GM23338 (cell line): ENCODE measurements around the gene PELO. TPM values are rescaled to one million over a fixed set of nuclear protein-coding genes. Genes with fewer than 3 reads are reported as not detected.
"Not testable (repeated sequence)": the region's sequence is repeated elsewhere in the genome, so short reads cannot be mapped to it uniquely, and the experiment has no call there.

Source experiments
- ATAC-seq: fragments of 200-7000 bp; cut with Tn5 transposase; 3 replicates; pipeline ENCODE4 v1.9.1; 2020
- DNase-seq: peaks from one replicate; pipeline ENCODE4 v3.0.0-alpha.2; 2015; ENCODE audit warnings: low spot score
- H2AFZ ChIP-seq: fragments of 200-600 bp; sonication (generic); 2 replicates; pipeline ENCODE4 v1.8.0; 2016; ENCODE audit warnings: antibody characterized with exemption, mild to moderate bottlenecking, moderate library complexity
- H3F3A ChIP-seq: fragments of 200-600 bp; sonication (generic); replicated peaks from 2 replicates; pipeline ENCODE4 v1.8.0; 2017; ENCODE audit warnings: antibody characterized with exemption, mixed run types, low read depth
- H3K27ac ChIP-seq: fragments of 200-600 bp; sonication (generic); 2 replicates; pipeline ENCODE4 v1.6.1; 2016; ENCODE audit warnings: low read depth
- H3K27me3 ChIP-seq: fragments of 200-600 bp; sonication (generic); 2 replicates; pipeline ENCODE4 v1.8.0; 2016; ENCODE audit warnings: mild to moderate bottlenecking, mixed run types, moderate library complexity; ENCODE audit not compliant: insufficient read depth
- H3K36me3 ChIP-seq: fragments of 200-600 bp; sonication (generic); 2 replicates; pipeline ENCODE4 v1.8.0; 2016; ENCODE audit warnings: mild to moderate bottlenecking; ENCODE audit not compliant: insufficient read depth
- H3K4me1 ChIP-seq: fragments of 200-600 bp; sonication (generic); 2 replicates; pipeline ENCODE4 v1.8.0; 2016; ENCODE audit warnings: mild to moderate bottlenecking, moderate library complexity; ENCODE audit not compliant: insufficient read depth
- H3K4me2 ChIP-seq: fragments of 200-600 bp; sonication (generic); 2 replicates; pipeline ENCODE4 v1.7.1; 2017; ENCODE audit warnings: mixed run types
- H3K4me3 ChIP-seq: fragments of 200-600 bp; sonication (generic); 2 replicates; pipeline ENCODE4 v1.6.1; 2016; ENCODE audit warnings: mixed run types
- H3K79me2 ChIP-seq: fragments of 200-600 bp; sonication (generic); replicated peaks from 2 replicates; pipeline ENCODE4 v1.8.0; 2017; ENCODE audit warnings: mild to moderate bottlenecking; ENCODE audit not compliant: insufficient read depth
- H3K9me2 ChIP-seq: fragments of 200-600 bp; sonication (generic); 2 replicates; pipeline ENCODE4 v1.8.0; 2017; ENCODE audit not compliant: insufficient read depth
- H4K20me1 ChIP-seq: fragments of 200-600 bp; sonication (generic); replicated peaks from 2 replicates; pipeline ENCODE4 v1.8.0; 2017; ENCODE audit warnings: mild to moderate bottlenecking; ENCODE audit not compliant: insufficient read depth
- H3K27ac Mint-ChIP-seq: 2 replicates; pipeline ENCODE4 v1.8.0; 2020; ENCODE audit warnings: inconsistent platforms, mild to moderate bottlenecking, moderate library complexity, mixed read lengths
- H3K27me3 Mint-ChIP-seq: 3 replicates; pipeline ENCODE4 v1.8.0; 2022; ENCODE audit warnings: low read depth, mild to moderate bottlenecking, moderate library complexity, mixed read lengths, inconsistent platforms; ENCODE audit not compliant: insufficient read depth, poor library complexity
- H3K36me3 Mint-ChIP-seq: 3 replicates; pipeline ENCODE4 v1.8.0; 2021; ENCODE audit warnings: low read depth, mild to moderate bottlenecking, inconsistent platforms, moderate library complexity, mixed read lengths
- H3K4me1 Mint-ChIP-seq: 3 replicates; pipeline ENCODE4 v1.8.0; 2020; ENCODE audit warnings: mild to moderate bottlenecking, inconsistent platforms, mixed read lengths
- H3K4me3 Mint-ChIP-seq: 3 replicates; pipeline ENCODE4 v1.8.0; 2021; ENCODE audit warnings: moderate library complexity, mild to moderate bottlenecking, inconsistent platforms, mixed read lengths
- H3K9me3 Mint-ChIP-seq: 3 replicates; pipeline ENCODE4 v1.8.0; 2020; ENCODE audit warnings: moderate library complexity, mild to moderate bottlenecking, inconsistent platforms, mixed read lengths
- CREB1 ChIP-seq: fragments of 250-450 bp; sonication (Bioruptor Pico); IDR thresholded peaks from 2 replicates; pipeline ENCODE4 v1.5.0; 2020; ENCODE audit warnings: low read depth, mild to moderate bottlenecking, moderate library complexity
- JUNB ChIP-seq: IDR thresholded peaks from one replicate; pipeline ENCODE4 v1.6.1; 2016; ENCODE audit warnings: antibody characterized with exemption; ENCODE audit not compliant: unreplicated experiment
- REST ChIP-seq: IDR thresholded peaks from one replicate; pipeline ENCODE4 v1.6.1; 2018; ENCODE audit warnings: antibody characterized with exemption; ENCODE audit not compliant: unreplicated experiment
- ZNF331 ChIP-seq: fragments of 250-450 bp; sonication (Bioruptor Pico); IDR thresholded peaks from 2 replicates; pipeline ENCODE4 v1.5.0; 2020; ENCODE audit warnings: low read depth, mild to moderate bottlenecking, moderate library complexity
- polyA plus RNA-seq: library from polyadenylated mRNA; unstranded; fragments of >200 nt; fragmentation: Nextera tagmentation; extraction: Ambion mirVana; gene quantifications from 2 replicates; pipeline ENCODE4 v1.2.1, GENCODE V29; 2016
- total RNA-seq: library from RNA; depleted of rRNA; stranded (reverse); fragments of >200 nt; shearing (Covaris generic); gene quantifications from 2 replicates; pipeline ENCODE4 v1.2.3, GENCODE V29; 2014
- TF ChIP-seq, protein P1 (sequence below): fragments of 250-450 bp; sonication (Bioruptor Pico); IDR thresholded peaks from 2 replicates; pipeline ENCODE4 v1.5.0; 2020; ENCODE audit warnings: mild to moderate bottlenecking, moderate library complexity

The PELO gene
- total and polyA plus RNA-seq, 2 experiments from 2014 or later: 13.6 to 15.6 TPM

DNA sequence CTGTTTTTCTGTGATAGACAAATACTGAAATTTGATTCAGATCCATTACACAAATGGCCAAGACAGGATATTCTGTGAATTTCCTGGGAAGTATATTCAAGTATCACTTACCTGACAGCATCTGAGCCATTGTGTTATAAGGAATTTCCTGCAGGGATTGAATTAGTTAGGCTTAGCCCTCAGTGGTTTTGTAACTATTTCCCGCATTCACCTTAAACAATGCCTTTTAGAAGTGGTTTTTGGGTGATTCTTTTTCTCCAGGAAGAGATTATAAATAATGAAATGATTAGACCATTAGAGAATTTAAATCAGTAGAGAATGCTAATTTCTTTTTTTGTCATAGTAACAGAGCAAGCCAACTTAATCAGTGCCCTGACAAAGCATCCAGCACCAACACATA is 30.6 kb downstream of the PELO start:
- H3K27ac Mint-ChIP-seq: peak overlapping the region; percentile 74; the same call in 1 of the 2 replicates
- Histone ChIP-seq H3K27me3 (no peaks in the 10 kb centered on the region), H3F3A (no peaks in the 10 kb centered on the region), H4K20me1 (no peaks in the 10 kb centered on the region), H3K79me2 (no peaks in the 10 kb centered on the region), H3K9me2 (no peaks in the 10 kb centered on the region), H2AFZ (no peak overlapping the region), H3K27ac (no peak overlapping the region), H3K36me3 (no peaks in the 10 kb centered on the region), H3K4me2 (no peak overlapping the region), H3K4me1 (peaks cover 10% of the 10 kb centered on the region; the same call in 1 of the 2 replicates), H3K4me3 (no peak overlapping the region)
- H3K27me3 Mint-ChIP-seq: no peaks in the 10 kb centered on the region
- H3K4me3 Mint-ChIP-seq: no peak overlapping the region
- peaks cover 20% of the 10 kb centered on the region for H3K4me1 Mint-ChIP-seq
- no peaks in the 10 kb centered on the region for H3K36me3 Mint-ChIP-seq
- no peaks in the 10 kb centered on the region for H3K9me3 Mint-ChIP-seq
- DNase-seq (peak; percentile 45), ATAC-seq (peak; percentile 58)
- TF ChIP-seq REST (no peak), ZNF331 (CRISPR knock-in tag) (no peak), CREB1 (no peak), JUNB (no peak)
- TF ChIP-seq, protein P1, sequence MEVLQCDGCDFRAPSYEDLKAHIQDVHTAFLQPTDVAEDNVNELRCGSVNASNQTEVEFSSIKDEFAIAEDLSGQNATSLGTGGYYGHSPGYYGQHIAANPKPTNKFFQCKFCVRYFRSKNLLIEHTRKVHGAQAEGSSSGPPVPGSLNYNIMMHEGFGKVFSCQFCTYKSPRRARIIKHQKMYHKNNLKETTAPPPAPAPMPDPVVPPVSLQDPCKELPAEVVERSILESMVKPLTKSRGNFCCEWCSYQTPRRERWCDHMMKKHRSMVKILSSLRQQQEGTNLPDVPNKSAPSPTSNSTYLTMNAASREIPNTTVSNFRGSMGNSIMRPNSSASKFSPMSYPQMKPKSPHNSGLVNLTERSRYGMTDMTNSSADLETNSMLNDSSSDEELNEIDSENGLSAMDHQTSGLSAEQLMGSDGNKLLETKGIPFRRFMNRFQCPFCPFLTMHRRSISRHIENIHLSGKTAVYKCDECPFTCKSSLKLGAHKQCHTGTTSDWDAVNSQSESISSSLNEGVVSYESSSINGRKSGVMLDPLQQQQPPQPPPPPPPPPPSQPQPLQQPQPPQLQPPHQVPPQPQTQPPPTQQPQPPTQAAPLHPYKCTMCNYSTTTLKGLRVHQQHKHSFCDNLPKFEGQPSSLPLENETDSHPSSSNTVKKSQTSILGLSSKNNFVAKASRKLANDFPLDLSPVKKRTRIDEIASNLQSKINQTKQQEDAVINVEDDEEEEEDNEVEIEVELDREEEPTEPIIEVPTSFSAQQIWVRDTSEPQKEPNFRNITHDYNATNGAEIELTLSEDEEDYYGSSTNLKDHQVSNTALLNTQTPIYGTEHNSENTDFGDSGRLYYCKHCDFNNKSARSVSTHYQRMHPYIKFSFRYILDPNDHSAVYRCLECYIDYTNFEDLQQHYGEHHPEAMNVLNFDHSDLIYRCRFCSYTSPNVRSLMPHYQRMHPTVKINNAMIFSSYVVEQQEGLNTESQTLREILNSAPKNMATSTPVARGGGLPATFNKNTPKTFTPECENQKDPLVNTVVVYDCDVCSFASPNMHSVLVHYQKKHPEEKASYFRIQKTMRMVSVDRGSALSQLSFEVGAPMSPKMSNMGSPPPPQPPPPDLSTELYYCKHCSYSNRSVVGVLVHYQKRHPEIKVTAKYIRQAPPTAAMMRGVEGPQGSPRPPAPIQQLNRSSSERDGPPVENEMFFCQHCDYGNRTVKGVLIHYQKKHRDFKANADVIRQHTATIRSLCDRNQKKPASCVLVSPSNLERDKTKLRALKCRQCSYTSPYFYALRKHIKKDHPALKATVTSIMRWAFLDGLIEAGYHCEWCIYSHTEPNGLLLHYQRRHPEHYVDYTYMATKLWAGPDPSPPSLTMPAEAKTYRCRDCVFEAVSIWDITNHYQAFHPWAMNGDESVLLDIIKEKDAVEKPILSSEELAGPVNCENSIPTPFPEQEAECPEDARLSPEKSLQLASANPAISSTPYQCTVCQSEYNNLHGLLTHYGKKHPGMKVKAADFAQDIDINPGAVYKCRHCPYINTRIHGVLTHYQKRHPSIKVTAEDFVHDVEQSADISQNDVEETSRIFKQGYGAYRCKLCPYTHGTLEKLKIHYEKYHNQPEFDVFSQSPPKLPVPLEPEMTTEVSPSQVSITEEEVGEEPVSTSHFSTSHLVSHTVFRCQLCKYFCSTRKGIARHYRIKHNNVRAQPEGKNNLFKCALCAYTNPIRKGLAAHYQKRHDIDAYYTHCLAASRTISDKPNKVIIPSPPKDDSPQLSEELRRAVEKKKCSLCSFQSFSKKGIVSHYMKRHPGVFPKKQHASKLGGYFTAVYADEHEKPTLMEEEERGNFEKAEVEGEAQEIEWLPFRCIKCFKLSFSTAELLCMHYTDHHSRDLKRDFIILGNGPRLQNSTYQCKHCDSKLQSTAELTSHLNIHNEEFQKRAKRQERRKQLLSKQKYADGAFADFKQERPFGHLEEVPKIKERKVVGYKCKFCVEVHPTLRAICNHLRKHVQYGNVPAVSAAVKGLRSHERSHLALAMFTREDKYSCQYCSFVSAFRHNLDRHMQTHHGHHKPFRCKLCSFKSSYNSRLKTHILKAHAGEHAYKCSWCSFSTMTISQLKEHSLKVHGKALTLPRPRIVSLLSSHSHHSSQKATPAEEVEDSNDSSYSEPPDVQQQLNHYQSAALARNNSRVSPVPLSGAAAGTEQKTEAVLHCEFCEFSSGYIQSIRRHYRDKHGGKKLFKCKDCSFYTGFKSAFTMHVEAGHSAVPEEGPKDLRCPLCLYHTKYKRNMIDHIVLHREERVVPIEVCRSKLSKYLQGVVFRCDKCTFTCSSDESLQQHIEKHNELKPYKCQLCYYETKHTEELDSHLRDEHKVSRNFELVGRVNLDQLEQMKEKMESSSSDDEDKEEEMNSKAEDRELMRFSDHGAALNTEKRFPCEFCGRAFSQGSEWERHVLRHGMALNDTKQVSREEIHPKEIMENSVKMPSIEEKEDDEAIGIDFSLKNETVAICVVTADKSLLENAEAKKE: no peak

DNA sequence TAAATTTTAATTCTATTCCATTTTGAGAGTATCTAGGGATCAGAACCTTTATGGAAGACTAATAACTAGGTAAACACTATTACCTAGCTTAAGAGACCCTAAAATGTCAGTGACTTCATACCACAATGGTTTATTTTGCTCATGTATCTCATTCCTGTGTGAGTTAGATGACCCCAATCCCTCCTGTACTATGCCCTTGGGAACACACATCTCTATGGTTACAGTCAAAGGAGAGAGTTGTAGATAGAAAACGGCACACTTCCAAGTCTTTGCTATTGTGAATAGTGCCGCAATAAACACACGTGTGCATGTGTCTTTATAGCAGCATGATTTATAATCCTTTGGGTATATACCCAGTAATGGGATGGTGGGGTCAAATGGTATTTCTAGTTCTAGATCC is 31.1 kb downstream of the PELO start:
- not testable (repeated sequence) for H3K27me3 ChIP-seq, H3K4me3 Mint-ChIP-seq, H3K36me3 Mint-ChIP-seq, H3K27me3 Mint-ChIP-seq, ATAC-seq, H3K4me2 ChIP-seq, H3F3A ChIP-seq, H3K27ac ChIP-seq, DNase-seq, H3K79me2 ChIP-seq, H3K4me3 ChIP-seq, H3K27ac Mint-ChIP-seq, H3K36me3 ChIP-seq, H3K9me2 ChIP-seq, H4K20me1 ChIP-seq, H2AFZ ChIP-seq, H3K9me3 Mint-ChIP-seq
- H3K4me1 ChIP-seq: peaks cover 10% of the 10 kb centered on the region; the same call in 1 of the 2 replicates
- H3K4me1 Mint-ChIP-seq: peaks cover 20% of the 10 kb centered on the region
